Pancreas (tissue), 10 donors: Measurements from ENCODE around the gene SLC1A1. TPM values are rescaled to one million over a fixed set of nuclear protein-coding genes. Genes with fewer than 3 reads are reported as not detected.

Experiments
- ATAC-seq, 4 donors: fragments of 200-7000 bp; cut with Tn5 transposase; one replicate each; pipeline versions ENCODE4 v1.8.0 to v1.9.1; 2020; ENCODE audit warnings: mild to moderate bottlenecking in 4 of 4, moderate library complexity in 4 of 4
- DNase-seq, 6 donors: peaks; one replicate each; pipeline ENCODE4 v3.0.0-alpha.2; 2020
- FAIRE-seq: peaks from 2 replicates; lab custom pipeline; 2012; peaks lifted over from hg19 to GRCh38; lab: Jason Lieb, UNC
- H3K27ac ChIP-seq, 4 donors: fragments of 200-600 bp; sonication (generic); 1 replicate in 3 of 4; 2 replicates in 1 of 4; pipeline versions ENCODE4 v1.5.0 to v1.8.0; 2020
- H3K27me3 ChIP-seq, 4 donors: fragments of 200-600 bp; one replicate each; pipeline ENCODE4 v1.8.0; 2021
- H3K36me3 ChIP-seq, 3 donors: fragments of 200-600 bp; sonication (generic) in 1 of 3; one replicate each; pipeline versions ENCODE4 v1.5.0 to v1.8.0; 2020 to 2021
- H3K4me1 ChIP-seq, 3 donors: fragments of 200-600 bp; one replicate each; pipeline ENCODE4 v1.8.0; 2021
- H3K4me3 ChIP-seq, 4 donors: fragments of 200-600 bp; sonication (generic) in 2 of 4; one replicate each; pipeline versions ENCODE4 v1.5.0 to v1.8.0; 2020 to 2021
- H3K9me3 ChIP-seq, 4 donors: fragments of 200-600 bp; one replicate each; pipeline ENCODE4 v1.8.0; 2021
- WGBS, 2 donors: extraction: QIAGEN DNeasy Blood & Tissue Kit; methylation state at CpG; one replicate each; pipeline ENCODE4 v1.1.7; 2013; 5-methylcytosine and 5-hydroxymethylcytosine counted together
- intact Hi-C, 3 donors: fragments of 100-400 bp; cut with DNase I; formaldehyde crosslinking; loops; one replicate each; pipeline versions ENCODE4 v1.11.1 to v1.14.2; 2022
- polyA plus RNA-seq, 2 donors: library from polyadenylated mRNA; stranded (reverse); fragments of 200-250 nt; gene quantifications; one replicate each; pipeline ENCODE4 v1.2.3, GENCODE V29; 2013
- total RNA-seq, 6 donors: library from RNA; stranded (reverse); fragmentation: NEBNext Ultra II Directional in 4 of 6; extraction: Animal tissue kit (Norgen Biotek cat#: 25700) in 4 of 6; gene quantifications; one replicate each; pipeline versions ENCODE4 v1.2.1 to v1.2.4, GENCODE V29; 2021 to 2023
- TF ChIP-seq, protein P1 (sequence below), 4 donors: fragments of 200-600 bp; sonication (generic) in 3 of 4; IDR thresholded peaks; one replicate each; pipeline versions ENCODE4 v1.5.0 to v1.8.0; 2021; ENCODE audit warnings: antibody characterized with exemption in 4 of 4
- donor health status: healthy with polysubstance abuse.
- donor health status: DM: no; HTN: no; CAD: no; lungs with moderate emphysema.
- donor health status: DM: no; HTN: no; CAD: no.
- donor health status: control.
- donor health status: control.
- donor health status: Bipolar disorder and iron deficiency.
- donor health status: DM: yes; HTN: yes; CAD: no.
- donor health status: DM: no; HTN: no; CAD: no.
- donor health status: DM: no; HTN: no; CAD: no.
- donor health status: DM: yes; HTN: yes; CAD: no.

Gene SLC1A1
- total and polyA plus RNA-seq, 8 donors, result 1.3 to 4.9 (median 2.5) TPM

DNA sequence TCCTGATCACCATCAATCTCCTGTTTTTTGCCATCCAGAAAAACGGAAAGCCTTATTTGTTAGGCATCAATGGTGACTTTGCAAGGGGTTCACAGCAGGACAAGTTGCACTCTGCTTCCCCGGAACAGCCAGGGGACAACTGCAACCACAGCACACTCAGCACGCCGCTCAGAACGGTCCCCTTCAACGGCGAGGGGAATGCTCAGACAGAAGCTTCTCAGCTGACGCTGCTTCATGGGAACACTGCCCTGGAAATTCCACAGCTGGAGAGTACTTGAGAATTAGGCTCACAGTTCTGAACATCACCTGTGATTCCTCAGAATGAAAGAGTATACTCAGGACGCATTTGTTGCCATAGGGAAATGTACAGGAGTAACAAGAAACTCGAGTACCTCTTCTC, 131.7 kb downstream of the SLC1A1 start:
- Histone ChIP-seq H3K9me3 (no peaks in the 10 kb centered on the region), H3K27ac (no peak overlapping the region), H3K36me3 (peaks cover 0 to 6% (median 0%) of the 10 kb centered on the region in 3 donors), H3K4me3 (no peak overlapping the region), H3K27me3 (no peaks in the 10 kb centered on the region), H3K4me1 (no peaks in the 10 kb centered on the region)
- intact Hi-C loops, result no loop called here
- TF ChIP-seq, protein P1, sequence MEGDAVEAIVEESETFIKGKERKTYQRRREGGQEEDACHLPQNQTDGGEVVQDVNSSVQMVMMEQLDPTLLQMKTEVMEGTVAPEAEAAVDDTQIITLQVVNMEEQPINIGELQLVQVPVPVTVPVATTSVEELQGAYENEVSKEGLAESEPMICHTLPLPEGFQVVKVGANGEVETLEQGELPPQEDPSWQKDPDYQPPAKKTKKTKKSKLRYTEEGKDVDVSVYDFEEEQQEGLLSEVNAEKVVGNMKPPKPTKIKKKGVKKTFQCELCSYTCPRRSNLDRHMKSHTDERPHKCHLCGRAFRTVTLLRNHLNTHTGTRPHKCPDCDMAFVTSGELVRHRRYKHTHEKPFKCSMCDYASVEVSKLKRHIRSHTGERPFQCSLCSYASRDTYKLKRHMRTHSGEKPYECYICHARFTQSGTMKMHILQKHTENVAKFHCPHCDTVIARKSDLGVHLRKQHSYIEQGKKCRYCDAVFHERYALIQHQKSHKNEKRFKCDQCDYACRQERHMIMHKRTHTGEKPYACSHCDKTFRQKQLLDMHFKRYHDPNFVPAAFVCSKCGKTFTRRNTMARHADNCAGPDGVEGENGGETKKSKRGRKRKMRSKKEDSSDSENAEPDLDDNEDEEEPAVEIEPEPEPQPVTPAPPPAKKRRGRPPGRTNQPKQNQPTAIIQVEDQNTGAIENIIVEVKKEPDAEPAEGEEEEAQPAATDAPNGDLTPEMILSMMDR (IDR thresholded peaks at IDR 0.05), result no peak
- ATAC-seq (no peak), FAIRE-seq (no peak), DNase-seq (no peak)
- 83 to 86% methylated on average over 10 of the region's 10 CpGs for WGBS, 2 donors

DNA sequence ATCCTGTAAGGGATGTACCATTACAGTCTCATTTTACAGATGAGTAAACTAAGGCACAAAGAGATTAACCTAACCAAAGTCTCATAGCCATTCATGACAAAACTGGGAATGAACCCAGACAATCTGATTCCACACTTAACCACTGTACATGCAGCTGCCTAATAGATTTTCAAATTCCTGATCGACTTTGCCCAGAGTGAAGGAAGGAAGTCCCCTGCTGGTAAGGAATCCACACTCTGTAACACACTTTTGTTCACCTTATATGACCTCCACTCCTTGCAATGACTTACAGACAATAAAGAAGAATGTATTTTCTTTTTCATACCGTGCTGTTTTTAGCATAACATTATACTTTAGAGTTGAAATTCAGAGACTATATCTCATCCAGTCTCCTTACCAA, 140.6 kb downstream of the SLC1A1 start:
- no peak overlapping the region for H3K27ac ChIP-seq
- H3K4me3 ChIP-seq, result no peak overlapping the region
- FAIRE-seq (no peak), DNase-seq (no peak), ATAC-seq (no peak)
- H3K4me1 ChIP-seq, result no peaks in the 10 kb centered on the region
- no peaks in the 10 kb centered on the region for H3K27me3 ChIP-seq
- TF ChIP-seq, protein P1 (IDR thresholded peaks at IDR 0.05), result no peak
- intact Hi-C loops, result no loop called here
- 60 to 62% methylated on average over 2 of the region's 2 CpGs for WGBS, 2 donors
- no peaks in the 10 kb centered on the region for H3K36me3 ChIP-seq
- H3K9me3 ChIP-seq, result no peaks in the 10 kb centered on the region

Other genes starting within 250 kb of the SLC1A1 start
- gene GLIS3, start 190.4 kb upstream of the SLC1A1 start, total RNA-seq, result 10 to 100 TPM; 32.0 to 67.2 (median 40.7) TPM
- gene GLIS3, start 190.4 kb upstream of the SLC1A1 start, polyA plus RNA-seq, result 10 to 100 TPM; 15.9 to 29.1 TPM
- 10 to 100 TPM in 1 of 6 donors, 1 to 10 TPM in 5; 6.5 to 11.5 (median 7.4) TPM for gene PLPP6, start 171.8 kb downstream of the SLC1A1 start, total RNA-seq
- 1 to 10 TPM; 4.8 to 6.9 TPM for gene PLPP6, start 171.8 kb downstream of the SLC1A1 start, polyA plus RNA-seq
- gene SPATA6L, start 176.0 kb downstream of the SLC1A1 start, total RNA-seq, result 10 to 100 TPM in 2 of 6 donors, 1 to 10 TPM in 4; 4.2 to 12.5 (median 8.3) TPM
- 1 to 10 TPM; 7.3 to 7.4 TPM for gene SPATA6L, start 176.0 kb downstream of the SLC1A1 start, polyA plus RNA-seq
- 10 to 100 TPM in 5 of 6 donors, 1 to 10 TPM in 1; 8.3 to 13.4 (median 11.9) TPM for gene CDC37L1, start 189.1 kb downstream of the SLC1A1 start, total RNA-seq
- gene CDC37L1, start 189.1 kb downstream of the SLC1A1 start, polyA plus RNA-seq, result 1 to 10 TPM; 5.4 to 8.5 TPM